Hepatocyte (in vitro differentiated cells): ENCODE data around the gene NR1H3. TPM values are rescaled to one million over a fixed set of nuclear protein-coding genes. Genes with fewer than 3 reads are reported as not detected.
"Not testable (repeated sequence)": the region's sequence is repeated elsewhere in the genome, so short reads cannot be mapped to it uniquely, and the experiment has no call there.

Source experiments
- DNase-seq: peaks from one replicate; pipeline ENCODE4 v3.0.0-alpha.2; 2016; ENCODE audit warnings: low spot score
- H2AFZ ChIP-seq: fragments of 200-600 bp; sonication (generic); 2 replicates; pipeline ENCODE4 v1.6.0; 2016; ENCODE audit warnings: antibody characterized with exemption, mild to moderate bottlenecking
- H3K27ac ChIP-seq: fragments of 200-600 bp; sonication (generic); 2 replicates; pipeline ENCODE4 v1.5.1; 2016; ENCODE audit warnings: mild to moderate bottlenecking
- H3K27me3 ChIP-seq: fragments of 200-600 bp; sonication (generic); 2 replicates; pipeline ENCODE4 v1.6.1; 2016
- H3K36me3 ChIP-seq: fragments of 200-600 bp; sonication (generic); replicated peaks from 2 replicates; pipeline ENCODE4 v1.5.1; 2016; ENCODE audit warnings: low read depth; ENCODE audit not compliant: insufficient read depth
- H3K4me1 ChIP-seq: fragments of 200-600 bp; sonication (generic); 2 replicates; pipeline ENCODE4 v1.5.1; 2016; ENCODE audit warnings: mild to moderate bottlenecking, moderate library complexity; ENCODE audit not compliant: insufficient read depth
- H3K4me2 ChIP-seq: fragments of 200-600 bp; sonication (generic); 2 replicates; pipeline ENCODE4 v1.6.0; 2016
- H3K4me3 ChIP-seq: fragments of 200-600 bp; sonication (generic); 2 replicates; pipeline ENCODE4 v1.5.1; 2016; ENCODE audit warnings: mild to moderate bottlenecking
- H3K79me2 ChIP-seq: fragments of 200-600 bp; sonication (generic); 2 replicates; pipeline ENCODE4 v1.6.0; 2017; ENCODE audit warnings: mild to moderate bottlenecking
- H3K9me2 ChIP-seq: fragments of 200-600 bp; sonication (generic); replicated peaks from 2 replicates; pipeline ENCODE4 v1.6.0; 2017; ENCODE audit warnings: mild to moderate bottlenecking; ENCODE audit not compliant: insufficient read depth
- H3K9me3 ChIP-seq: fragments of 200-600 bp; sonication (generic); 2 replicates; pipeline ENCODE4 v1.5.1; 2016; ENCODE audit warnings: low read depth, mild to moderate bottlenecking
- H4K20me1 ChIP-seq: fragments of 200-600 bp; sonication (generic); 2 replicates; pipeline ENCODE4 v1.6.0; 2016; ENCODE audit warnings: mild to moderate bottlenecking; ENCODE audit not compliant: insufficient read depth, poor library complexity, severe bottlenecking
- EZH2 ChIP-seq: fragments of 200-600 bp; sonication (generic); IDR thresholded peaks from 2 replicates; pipeline ENCODE4 v1.6.1; 2016; ENCODE audit warnings: antibody characterized with exemption, mild to moderate bottlenecking, borderline replicate concordance
- EZH2phosphoT487 ChIP-seq: fragments of 200-600 bp; sonication (generic); IDR thresholded peaks from one replicate; pipeline ENCODE4 v1.6.1; 2018; ENCODE audit warnings: antibody characterized with exemption, mild to moderate bottlenecking, low read depth, moderate library complexity; ENCODE audit not compliant: unreplicated experiment, severe bottlenecking
- WGBS: methylation state at CpG from one replicate; pipeline ENCODE4 v1.1.6; 2016; ENCODE audit warnings: low lambda C conversion rate; ENCODE audit errors: missing lambda C conversion rate; 5-methylcytosine and 5-hydroxymethylcytosine counted together
- polyA plus RNA-seq: library from polyadenylated mRNA; unstranded; fragments of >200 nt; fragmentation: Nextera tagmentation; extraction: Ambion mirVana; gene quantifications from 2 replicates; pipeline ENCODE4 v1.2.1, GENCODE V29; 2016
- total RNA-seq: library from RNA; depleted of rRNA; stranded (reverse); fragments of >200 nt; gene quantifications from 2 replicates; pipeline ENCODE4 v1.2.3, GENCODE V29; 2014
- TF ChIP-seq, protein P1 (sequence below): fragments of 200-600 bp; sonication (generic); IDR thresholded peaks from 2 replicates; pipeline ENCODE4 v1.5.1; 2016; ENCODE audit warnings: antibody characterized with exemption, mild to moderate bottlenecking; ENCODE audit not compliant: poor library complexity

NR1H3 gene
- total RNA-seq (40.8 and 49.5 TPM in 2 replicates), polyA plus RNA-seq (41.5 and 43.1 TPM in 2 replicates)

DNA sequence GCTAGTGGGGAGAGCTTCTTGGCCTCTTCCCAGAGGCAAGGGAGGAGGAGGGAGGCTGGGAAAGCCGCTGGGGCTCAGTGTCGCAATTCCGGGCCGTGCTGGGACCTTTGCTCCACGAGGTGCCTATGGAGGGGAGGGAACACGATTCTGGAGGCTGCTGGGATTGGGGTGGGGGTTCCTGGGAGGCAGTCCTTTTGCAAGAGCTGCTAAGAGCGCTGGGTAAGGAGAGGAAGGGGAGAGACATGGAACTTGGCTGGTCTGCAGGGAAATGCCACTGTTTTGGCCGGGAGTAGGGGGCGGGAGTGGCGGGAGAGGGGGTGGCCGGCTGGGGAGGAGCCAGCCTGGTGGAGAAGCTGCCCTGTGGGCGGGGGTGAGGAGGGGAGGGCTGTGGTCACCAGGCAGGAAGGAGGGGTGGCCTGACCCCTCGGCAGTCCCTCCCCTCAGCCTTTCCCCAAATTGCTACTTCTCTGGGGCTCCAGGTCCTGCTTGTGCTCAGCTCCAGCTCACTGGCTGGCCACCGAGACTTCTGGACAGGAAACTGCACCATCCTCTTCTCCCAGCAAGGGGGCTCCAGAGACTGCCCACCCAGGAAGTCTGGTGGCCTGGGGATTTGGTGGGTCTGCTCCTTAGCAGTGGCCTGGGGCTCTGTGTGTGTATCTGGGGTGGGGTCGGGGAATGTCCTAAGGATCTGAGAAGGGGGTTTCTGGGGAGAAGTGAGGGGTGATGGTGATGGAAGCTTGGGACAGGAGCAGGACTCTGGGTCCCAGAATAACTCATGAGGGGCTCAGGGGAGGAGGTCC lies at the start of gene NR1H3:
Gene NR1H3, plus strand, starts transcription at position 480 of the 800 bp plus-strand sequence. CDS start 1,221 bp downstream, outside the sequence.
- Histone ChIP-seq H3K27me3 (no peaks in the 10 kb centered on the region), H3K9me3 (no peaks in the 10 kb centered on the region), H3K79me2 (peaks cover 3% of the 10 kb centered on the region), H3K9me2 (no peaks in the 10 kb centered on the region), H4K20me1 (no peaks in the 10 kb centered on the region), H3K4me3 (no peak within 1 kb of the TSS), H3K4me2 (peak within 1 kb of the TSS; percentile 74), H3K27ac (peak within 1 kb of the TSS; percentile 87), H2AFZ (peak within 1 kb of the TSS; percentile 60), H3K36me3 (no peaks in the 10 kb centered on the region), H3K4me1 (peaks cover 44% of the 10 kb centered on the region)
- TF ChIP-seq EZH2 = no peak
- TF ChIP-seq, protein P1, sequence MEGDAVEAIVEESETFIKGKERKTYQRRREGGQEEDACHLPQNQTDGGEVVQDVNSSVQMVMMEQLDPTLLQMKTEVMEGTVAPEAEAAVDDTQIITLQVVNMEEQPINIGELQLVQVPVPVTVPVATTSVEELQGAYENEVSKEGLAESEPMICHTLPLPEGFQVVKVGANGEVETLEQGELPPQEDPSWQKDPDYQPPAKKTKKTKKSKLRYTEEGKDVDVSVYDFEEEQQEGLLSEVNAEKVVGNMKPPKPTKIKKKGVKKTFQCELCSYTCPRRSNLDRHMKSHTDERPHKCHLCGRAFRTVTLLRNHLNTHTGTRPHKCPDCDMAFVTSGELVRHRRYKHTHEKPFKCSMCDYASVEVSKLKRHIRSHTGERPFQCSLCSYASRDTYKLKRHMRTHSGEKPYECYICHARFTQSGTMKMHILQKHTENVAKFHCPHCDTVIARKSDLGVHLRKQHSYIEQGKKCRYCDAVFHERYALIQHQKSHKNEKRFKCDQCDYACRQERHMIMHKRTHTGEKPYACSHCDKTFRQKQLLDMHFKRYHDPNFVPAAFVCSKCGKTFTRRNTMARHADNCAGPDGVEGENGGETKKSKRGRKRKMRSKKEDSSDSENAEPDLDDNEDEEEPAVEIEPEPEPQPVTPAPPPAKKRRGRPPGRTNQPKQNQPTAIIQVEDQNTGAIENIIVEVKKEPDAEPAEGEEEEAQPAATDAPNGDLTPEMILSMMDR = peak; percentile 56
- peak; percentile 80 for DNase-seq
- WGBS = 9% methylated on average over 9 of the region's 15 CpGs

DNA sequence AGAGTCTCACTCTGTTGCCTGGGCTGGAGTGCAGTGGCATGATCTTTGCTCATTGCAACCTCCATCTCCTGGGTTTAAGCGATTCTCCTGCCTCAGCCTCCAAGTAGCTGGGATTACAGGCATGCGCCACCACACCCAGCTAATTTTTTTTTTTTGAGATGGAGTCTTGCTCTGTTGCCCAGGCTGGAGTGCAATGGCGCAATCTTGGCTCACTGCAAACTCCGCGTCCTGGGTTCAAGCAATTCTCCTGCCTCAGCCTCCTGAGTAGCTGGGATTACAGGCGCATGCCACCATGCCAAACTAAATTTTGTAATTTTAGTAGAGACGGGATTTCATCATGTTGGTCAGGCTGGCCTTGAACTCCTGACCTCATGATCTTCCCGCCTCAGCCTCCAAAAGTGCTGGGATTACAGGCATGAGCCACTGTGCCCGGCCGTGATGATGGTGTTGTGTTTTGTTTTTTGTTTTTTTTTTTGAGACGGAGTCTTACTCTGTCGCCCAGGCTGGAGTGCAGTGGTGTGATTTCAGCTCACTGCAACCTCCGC lies 49.7 kb upstream of the NR1H3 start:
- not testable (repeated sequence) for H3K4me3 ChIP-seq, H4K20me1 ChIP-seq, H3K4me1 ChIP-seq, H3K27me3 ChIP-seq, DNase-seq, H2AFZ ChIP-seq, H3K79me2 ChIP-seq, H3K9me3 ChIP-seq, H3K9me2 ChIP-seq, H3K36me3 ChIP-seq, H3K27ac ChIP-seq, H3K4me2 ChIP-seq
- 96% methylated on average over 12 of the region's 13 CpGs for WGBS

- 91% methylated on average over 5 of the region's 5 CpGs for WGBS
- no peak for DNase-seq
- H2AFZ ChIP-seq = no peak overlapping the region
- no peaks in the 10 kb centered on the region for H3K79me2 ChIP-seq
- no peaks in the 10 kb centered on the region for H3K9me2 ChIP-seq
- no peak overlapping the region for H3K4me3 ChIP-seq
- H3K4me1 ChIP-seq = no peaks in the 10 kb centered on the region
- no peaks in the 10 kb centered on the region for H3K36me3 ChIP-seq
- H3K27ac ChIP-seq = no peak overlapping the region
- TF ChIP-seq EZH2 (no peak), EZH2phosphoT487 (no peak)
- TF ChIP-seq, protein P1 = no peak
- no peaks in the 10 kb centered on the region for H3K9me3 ChIP-seq
- no peak overlapping the region for H3K4me2 ChIP-seq
- no peaks in the 10 kb centered on the region for H3K27me3 ChIP-seq
- no peaks in the 10 kb centered on the region for H4K20me1 ChIP-seq
Measured at GRCh38 chr11:47208628-47209027, 49.2 kb upstream of the NR1H3 start.

- Histone ChIP-seq H3K27ac (no peak overlapping the region), H3K36me3 (no peaks in the 10 kb centered on the region), H3K4me1 (peaks cover 23% of the 10 kb centered on the region), H3K79me2 (peaks cover 15% of the 10 kb centered on the region), H3K4me3 (no peak overlapping the region), H3K4me2 (no peak overlapping the region), H4K20me1 (no peaks in the 10 kb centered on the region), H3K9me3 (no peaks in the 10 kb centered on the region), H2AFZ (no peak overlapping the region), H3K27me3 (no peaks in the 10 kb centered on the region), H3K9me2 (no peaks in the 10 kb centered on the region)
- WGBS = 87% methylated on average over 12 of the region's 12 CpGs
- peak; percentile 15 for DNase-seq
- TF ChIP-seq, protein P1 = no peak
- no peak for TF ChIP-seq EZH2
- TF ChIP-seq EZH2phosphoT487 = no peak
Measured at GRCh38 chr11:47212938-47213337, 44.9 kb upstream of the NR1H3 start.
